Stimulated activated memory B cell treated with anti-CD40 and anti-IgM and Interleukin-4, amounts not matched to agents 10 μg/mL and 1 μg/mL and 100 μg/mL, for 72 hours (primary cell): Measurements from ENCODE around the gene LASP1.

Experiments used
- ATAC-seq: fragments of 150-1000 bp; cut with Tn5 transposase; 2 replicates; pipeline ENCODE4 v1.10.0; 2021
- H3K27ac Mint-ChIP-seq: one replicate; pipeline ENCODE4 v1.8.0; 2022; ENCODE audit warnings: mild to moderate bottlenecking, mixed read lengths
- H3K27me3 Mint-ChIP-seq: one replicate; pipeline ENCODE4 v1.8.0; 2022; ENCODE audit warnings: mixed read lengths
- H3K36me3 Mint-ChIP-seq: one replicate; pipeline ENCODE4 v1.8.0; 2022; ENCODE audit warnings: mixed read lengths
- H3K4me1 Mint-ChIP-seq: one replicate; pipeline ENCODE4 v1.8.0; 2022; ENCODE audit warnings: mixed read lengths
- H3K4me3 Mint-ChIP-seq: one replicate; pipeline ENCODE4 v1.8.0; 2022; ENCODE audit warnings: mild to moderate bottlenecking, moderate library complexity, mixed read lengths
- H3K9me3 Mint-ChIP-seq: one replicate; pipeline ENCODE4 v1.8.0; 2022; ENCODE audit warnings: mixed read lengths

LASP1 gene

GRCh38 chr17:38892620-38893019 lies 22.8 kb downstream of the LASP1 start:
- Mint-ChIP-seq H3K27ac (peak overlapping the region; percentile 86), H3K4me3 (no peak overlapping the region), H3K27me3 (no peaks in the 10 kb centered on the region), H3K9me3 (no peaks in the 10 kb centered on the region), H3K36me3 (peaks cover 52% of the 10 kb centered on the region), H3K4me1 (peaks cover 55% of the 10 kb centered on the region)
- no peak for ATAC-seq

GRCh38 chr17:38893113-38893512 lies 23.3 kb downstream of the LASP1 start:
- ATAC-seq: no peak
- H3K27ac Mint-ChIP-seq: peak overlapping the region; percentile 86
- no peak overlapping the region for H3K4me3 Mint-ChIP-seq
- peaks cover 55% of the 10 kb centered on the region for H3K36me3 Mint-ChIP-seq
- no peaks in the 10 kb centered on the region for H3K27me3 Mint-ChIP-seq
- H3K4me1 Mint-ChIP-seq: peaks cover 57% of the 10 kb centered on the region
- no peaks in the 10 kb centered on the region for H3K9me3 Mint-ChIP-seq

- Mint-ChIP-seq H3K9me3 (no peaks in the 10 kb centered on the region), H3K27ac (peak overlapping the region; percentile 86), H3K27me3 (no peaks in the 10 kb centered on the region), H3K4me3 (no peak overlapping the region), H3K4me1 (peaks cover 62% of the 10 kb centered on the region), H3K36me3 (peaks cover 55% of the 10 kb centered on the region)
- ATAC-seq: no peak
Observed at GRCh38 chr17:38893607-38894006, 23.7 kb downstream of the LASP1 start.

GRCh38 chr17:38894276-38894675 lies 24.4 kb downstream of the LASP1 start:
- no peak for ATAC-seq
- peaks cover 55% of the 10 kb centered on the region for H3K36me3 Mint-ChIP-seq

GRCh38 chr17:38896346-38896954 lies 26.6 kb downstream of the LASP1 start:
- no peak overlapping the region for H3K4me3 Mint-ChIP-seq
- peaks cover 51% of the 10 kb centered on the region for H3K36me3 Mint-ChIP-seq
- H3K4me1 Mint-ChIP-seq: peaks cover 57% of the 10 kb centered on the region
- H3K27ac Mint-ChIP-seq: peak overlapping the region; percentile 46
- ATAC-seq: no peak
- no peaks in the 10 kb centered on the region for H3K9me3 Mint-ChIP-seq
- no peaks in the 10 kb centered on the region for H3K27me3 Mint-ChIP-seq

More at GRCh38 chr17:38894276-38894675, 24.4 kb downstream of the LASP1 start:
- Mint-ChIP-seq H3K4me1 (peaks cover 68% of the 10 kb centered on the region), H3K4me3 (no peak overlapping the region), H3K27ac (peak overlapping the region; percentile 86), H3K9me3 (no peaks in the 10 kb centered on the region), H3K27me3 (no peaks in the 10 kb centered on the region)

GRCh38 chr17:38897176-38897575 lies 27.3 kb downstream of the LASP1 start:
- ATAC-seq: no peak
- Mint-ChIP-seq H3K27ac (peak overlapping the region; percentile 91), H3K27me3 (no peaks in the 10 kb centered on the region), H3K4me1 (peaks cover 50% of the 10 kb centered on the region), H3K9me3 (no peaks in the 10 kb centered on the region), H3K4me3 (no peak overlapping the region), H3K36me3 (peaks cover 44% of the 10 kb centered on the region)

GRCh38 chr17:38897671-38898290 lies 27.9 kb downstream of the LASP1 start:
- peaks cover 38% of the 10 kb centered on the region for H3K36me3 Mint-ChIP-seq
- no peaks in the 10 kb centered on the region for H3K9me3 Mint-ChIP-seq
- H3K4me3 Mint-ChIP-seq: peak overlapping the region; percentile 63
- peaks cover 44% of the 10 kb centered on the region for H3K4me1 Mint-ChIP-seq
- no peak for ATAC-seq
- peak overlapping the region; percentile 91 for H3K27ac Mint-ChIP-seq
- no peaks in the 10 kb centered on the region for H3K27me3 Mint-ChIP-seq

GRCh38 chr17:38898291-38898679 lies 28.4 kb downstream of the LASP1 start:
- peaks cover 39% of the 10 kb centered on the region for H3K4me1 Mint-ChIP-seq
- peak overlapping the region; percentile 91 for H3K27ac Mint-ChIP-seq

GRCh38 chr17:38898812-38899348 lies 29.0 kb downstream of the LASP1 start:
- peaks cover 33% of the 10 kb centered on the region for H3K4me1 Mint-ChIP-seq
- no peaks in the 10 kb centered on the region for H3K27me3 Mint-ChIP-seq
- ATAC-seq: peak; percentile 96
- peaks cover 42% of the 10 kb centered on the region for H3K36me3 Mint-ChIP-seq
- H3K4me3 Mint-ChIP-seq: peak overlapping the region; percentile 63
- H3K27ac Mint-ChIP-seq: peak overlapping the region; percentile 91
- no peaks in the 10 kb centered on the region for H3K9me3 Mint-ChIP-seq

More at GRCh38 chr17:38898291-38898679, 28.4 kb downstream of the LASP1 start:
- no peaks in the 10 kb centered on the region for H3K9me3 Mint-ChIP-seq
- H3K4me3 Mint-ChIP-seq: peak overlapping the region; percentile 63
- peak; percentile 44 for ATAC-seq
- H3K27me3 Mint-ChIP-seq: no peaks in the 10 kb centered on the region
- H3K36me3 Mint-ChIP-seq: peaks cover 41% of the 10 kb centered on the region

- H3K9me3 Mint-ChIP-seq: no peaks in the 10 kb centered on the region
- peak overlapping the region; percentile 91 for H3K27ac Mint-ChIP-seq
- peaks cover 36% of the 10 kb centered on the region for H3K36me3 Mint-ChIP-seq
- peak; percentile 37 for ATAC-seq
- H3K27me3 Mint-ChIP-seq: no peaks in the 10 kb centered on the region
- H3K4me3 Mint-ChIP-seq: peak overlapping the region; percentile 63
- peaks cover 28% of the 10 kb centered on the region for H3K4me1 Mint-ChIP-seq
Observed at GRCh38 chr17:38899421-38899820, 29.6 kb downstream of the LASP1 start.

- no peak overlapping the region for H3K27ac Mint-ChIP-seq
- H3K9me3 Mint-ChIP-seq: no peaks in the 10 kb centered on the region
- H3K36me3 Mint-ChIP-seq: peaks cover 26% of the 10 kb centered on the region
- no peaks in the 10 kb centered on the region for H3K27me3 Mint-ChIP-seq
- no peak for ATAC-seq
- no peak overlapping the region for H3K4me3 Mint-ChIP-seq
- peaks cover 41% of the 10 kb centered on the region for H3K4me1 Mint-ChIP-seq
Observed at GRCh38 chr17:38900978-38901656, 31.3 kb downstream of the LASP1 start.

GRCh38 chr17:38903404-38903803 lies 33.5 kb downstream of the LASP1 start:
- peak overlapping the region; percentile 32 for H3K27ac Mint-ChIP-seq
- H3K36me3 Mint-ChIP-seq: peaks cover 16% of the 10 kb centered on the region
- H3K9me3 Mint-ChIP-seq: no peaks in the 10 kb centered on the region
- ATAC-seq: no peak
- H3K4me1 Mint-ChIP-seq: peaks cover 50% of the 10 kb centered on the region
- no peak overlapping the region for H3K4me3 Mint-ChIP-seq
- H3K27me3 Mint-ChIP-seq: no peaks in the 10 kb centered on the region

- Mint-ChIP-seq H3K4me3 (no peak overlapping the region), H3K36me3 (peaks cover 16% of the 10 kb centered on the region), H3K9me3 (no peaks in the 10 kb centered on the region), H3K27me3 (no peaks in the 10 kb centered on the region), H3K27ac (no peak overlapping the region), H3K4me1 (peaks cover 46% of the 10 kb centered on the region)
- no peak for ATAC-seq
Observed at GRCh38 chr17:38904892-38905291, 35.0 kb downstream of the LASP1 start.

GRCh38 chr17:38905375-38905774 lies 35.5 kb downstream of the LASP1 start:
- no peak overlapping the region for H3K4me3 Mint-ChIP-seq
- peaks cover 46% of the 10 kb centered on the region for H3K4me1 Mint-ChIP-seq

GRCh38 chr17:38906460-38907228 lies 36.8 kb downstream of the LASP1 start:
- Mint-ChIP-seq H3K4me3 (no peak overlapping the region), H3K9me3 (no peaks in the 10 kb centered on the region), H3K36me3 (peaks cover 10% of the 10 kb centered on the region), H3K27me3 (no peaks in the 10 kb centered on the region), H3K27ac (peak overlapping the region; percentile 73), H3K4me1 (peaks cover 46% of the 10 kb centered on the region)
- no peak for ATAC-seq

More at GRCh38 chr17:38905375-38905774, 35.5 kb downstream of the LASP1 start:
- no peaks in the 10 kb centered on the region for H3K27me3 Mint-ChIP-seq
- H3K36me3 Mint-ChIP-seq: peaks cover 16% of the 10 kb centered on the region
- peak overlapping the region; percentile 59 for H3K27ac Mint-ChIP-seq
- no peak for ATAC-seq
- no peaks in the 10 kb centered on the region for H3K9me3 Mint-ChIP-seq
